Neural crest cell (in vitro differentiated cells): ENCODE results near the gene APPL2. TPM values are rescaled to one million over a fixed set of nuclear protein-coding genes. Genes with fewer than 3 reads are reported as not detected.

Experiments used
- DNase-seq: peaks from one replicate; pipeline ENCODE4 v3.0.0; 2021; ENCODE audit warnings: low read depth, mixed read lengths, low spot score
- H3K27ac Mint-ChIP-seq: one replicate; pipeline ENCODE4 v1.8.0; 2021; ENCODE audit warnings: mild to moderate bottlenecking, mixed read lengths; ENCODE audit not compliant: unreplicated experiment
- H3K27me3 Mint-ChIP-seq: 2 replicates; pipeline ENCODE4 v1.8.0; 2021; ENCODE audit warnings: low read depth, mild to moderate bottlenecking, mixed read lengths
- H3K36me3 Mint-ChIP-seq: 2 replicates; pipeline ENCODE4 v1.8.0; 2021; ENCODE audit warnings: low read depth, mild to moderate bottlenecking, mixed read lengths
- H3K4me1 Mint-ChIP-seq: 2 replicates; pipeline ENCODE4 v1.8.0; 2021; ENCODE audit warnings: mixed read lengths
- H3K4me3 Mint-ChIP-seq: one replicate; pipeline ENCODE4 v1.8.0; 2021; ENCODE audit warnings: mild to moderate bottlenecking, mixed read lengths
- H3K9me3 Mint-ChIP-seq: 2 replicates; pipeline ENCODE4 v1.8.0; 2021; ENCODE audit warnings: mixed read lengths
- CTCF ChIP-seq: fragments of 200-600 bp; sonication (generic); conservative IDR thresholded peaks from 2 replicates; pipeline ENCODE4 v1.5.0; 2021; ENCODE audit warnings: antibody characterized with exemption, mild to moderate bottlenecking
- total RNA-seq: library from RNA; stranded (reverse); gene quantifications from 2 replicates; pipeline ENCODE4 v1.2.1, GENCODE V29; 2021

Gene APPL2
- total RNA-seq, 1 donor from 2014 or later = 51.8 TPM

DNA sequence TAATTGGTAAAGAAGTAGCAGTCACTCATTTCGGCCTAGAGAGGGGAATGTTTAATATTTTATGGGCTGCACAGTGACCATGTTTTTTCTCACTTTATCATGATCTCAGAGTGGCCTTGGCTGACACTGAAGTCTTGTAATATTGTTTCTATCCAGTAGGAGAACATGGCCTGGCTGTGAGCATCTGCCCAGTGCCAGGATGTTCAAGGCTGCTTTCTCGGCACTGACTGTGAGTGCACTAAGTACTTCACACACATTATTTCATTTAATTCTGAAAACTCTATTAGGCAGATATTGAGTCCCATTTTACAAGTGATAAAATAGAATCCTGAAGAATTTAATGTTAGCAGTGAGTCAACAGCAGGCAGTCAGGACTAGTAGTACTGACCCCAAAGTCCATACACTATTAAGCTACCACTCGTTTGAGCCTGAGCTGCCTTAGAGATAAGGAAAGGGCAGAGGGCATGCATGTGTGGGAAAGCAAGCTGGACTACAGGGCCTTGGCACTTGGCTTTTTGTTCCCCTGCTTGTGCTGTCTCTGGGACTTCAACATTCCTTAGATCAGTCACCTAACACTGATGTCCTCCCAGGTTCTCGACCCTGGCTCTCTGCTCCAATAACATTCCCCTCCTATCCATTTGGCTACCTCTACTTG lies 42.2 kb upstream of the APPL2 start:
- Mint-ChIP-seq H3K4me3 (no peak overlapping the region), H3K27me3 (no peaks in the 10 kb centered on the region), H3K4me1 (no peaks in the 10 kb centered on the region), H3K27ac (no peak overlapping the region), H3K9me3 (no peaks in the 10 kb centered on the region), H3K36me3 (no peaks in the 10 kb centered on the region)
- no peak for DNase-seq
- peak; percentile 28 for TF ChIP-seq CTCF

- Mint-ChIP-seq H3K36me3 (no peaks in the 10 kb centered on the region), H3K4me1 (no peaks in the 10 kb centered on the region), H3K9me3 (no peaks in the 10 kb centered on the region), H3K27ac (no peak overlapping the region), H3K27me3 (no peaks in the 10 kb centered on the region), H3K4me3 (no peak overlapping the region)
- no peak for DNase-seq
- TF ChIP-seq CTCF = no peak
Observed at GRCh38 chr12:105275997-105276733, 40.2 kb upstream of the APPL2 start.

DNA sequence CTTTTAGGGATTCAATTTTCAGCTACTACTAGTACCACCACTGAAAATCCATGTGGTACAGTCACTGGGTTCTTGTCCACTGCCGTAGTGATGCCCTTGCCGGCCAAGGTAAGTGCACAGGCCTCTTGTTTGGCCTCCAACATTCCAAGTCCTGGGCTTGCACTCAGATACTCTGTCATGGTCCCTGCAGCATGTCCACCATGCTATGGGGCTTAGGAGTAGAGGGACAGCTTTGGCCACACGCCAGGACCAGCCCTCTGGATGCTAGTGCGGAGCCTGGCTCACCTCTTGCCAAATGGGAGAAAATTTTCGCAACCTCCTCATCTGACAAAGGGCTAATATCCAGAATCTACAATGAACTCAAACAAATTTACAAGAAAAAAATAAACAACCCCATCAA lies 38.6 kb upstream of the APPL2 start:
- no peaks in the 10 kb centered on the region for H3K27me3 Mint-ChIP-seq
- no peak for TF ChIP-seq CTCF
- DNase-seq = no peak

DNA sequence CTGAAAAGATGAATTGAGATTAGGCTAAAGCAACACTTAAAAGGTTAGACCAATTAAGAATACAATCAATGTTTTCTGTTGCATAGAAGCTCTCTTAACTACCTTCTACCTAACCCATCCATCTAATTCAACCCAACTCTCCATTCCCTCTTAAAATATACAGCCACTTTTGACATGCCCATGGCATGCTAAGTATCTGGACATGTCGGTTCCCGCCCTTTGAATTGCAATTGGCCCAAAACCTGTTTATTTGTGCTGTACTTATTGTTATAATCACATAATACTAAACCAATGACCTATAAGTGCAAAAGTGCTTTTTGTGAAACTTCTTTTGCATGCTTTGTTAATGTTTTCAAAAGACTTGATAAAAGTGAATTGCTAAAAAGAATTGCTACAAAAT lies 37.6 kb upstream of the APPL2 start:
- no peak for DNase-seq
- Mint-ChIP-seq H3K4me3 (no peak overlapping the region), H3K9me3 (no peaks in the 10 kb centered on the region), H3K36me3 (no peaks in the 10 kb centered on the region), H3K4me1 (no peaks in the 10 kb centered on the region), H3K27me3 (no peaks in the 10 kb centered on the region), H3K27ac (no peak overlapping the region)
- no peak for TF ChIP-seq CTCF

More for the DNA sequence above, 38.6 kb upstream of the APPL2 start:
- no peak overlapping the region for H3K27ac Mint-ChIP-seq
- no peaks in the 10 kb centered on the region for H3K36me3 Mint-ChIP-seq
- no peak overlapping the region for H3K4me3 Mint-ChIP-seq
- H3K4me1 Mint-ChIP-seq = no peaks in the 10 kb centered on the region
- H3K9me3 Mint-ChIP-seq = no peaks in the 10 kb centered on the region

- no peaks in the 10 kb centered on the region for H3K4me1 Mint-ChIP-seq
- H3K27me3 Mint-ChIP-seq = no peaks in the 10 kb centered on the region
- TF ChIP-seq CTCF = no peak
- no peak for DNase-seq
- H3K4me3 Mint-ChIP-seq = no peak overlapping the region
- H3K36me3 Mint-ChIP-seq = no peaks in the 10 kb centered on the region
- no peak overlapping the region for H3K27ac Mint-ChIP-seq
- no peaks in the 10 kb centered on the region for H3K9me3 Mint-ChIP-seq
Observed at GRCh38 chr12:105272814-105273416, 36.9 kb upstream of the APPL2 start.
